ENCODE data around the gene RYR3. TPM values are rescaled to one million over a fixed set of nuclear protein-coding genes. Genes with fewer than 3 reads are reported as not detected.

Gene RYR3
- total RNA-seq, 2 experiments from 2014 or later, result not detected

- TF ChIP-seq CTCF (IDR thresholded peaks at IDR 0.05), result no peak
- Mint-ChIP-seq H3K4me1 (ENCODE audit: low read depth) (no peaks in the 10 kb centered on the region), H3K4me3 (no peak overlapping the region), H3K27ac (no peak overlapping the region), H3K36me3 (ENCODE audit: low read depth) (no peaks in the 10 kb centered on the region), H3K9me3 (no peaks in the 10 kb centered on the region), H3K27me3 (peaks cover 1% of the 10 kb centered on the region)
- ChIA-PET CTCF (interaction anchor here (1.1 kb wide), 1 partner anchor 208 kb away, joined by 3 read pairs; no protein-coding TSS in a partner anchor), POLR2A (interaction anchor here (0.7 to 0.9 kb wide), 3 partner anchors 15 to 350 kb away, joined by 3 to 4 read pairs (median 3); no protein-coding TSS in a partner anchor)
- intact Hi-C loops (cut with micrococcal nuclease), result no loop called here
- ATAC-seq (no peak), DNase-seq (no peak)
These were observed 181.8 kb downstream of the RYR3 start for GRCh38 chr15:33492434-33493052.

GRCh38 chr15:33494306-33494705, 183.5 kb downstream of the RYR3 start:
- Mint-ChIP-seq H3K4me3 (no peak overlapping the region), H3K9me3 (no peaks in the 10 kb centered on the region), H3K36me3 (ENCODE audit: low read depth) (no peaks in the 10 kb centered on the region), H3K4me1 (ENCODE audit: low read depth) (no peaks in the 10 kb centered on the region), H3K27ac (no peak overlapping the region), H3K27me3 (peaks cover 1% of the 10 kb centered on the region)
- CTCF ChIA-PET, result no interaction called here
- POLR2A ChIA-PET, result interaction anchor here (0.6 kb wide), 1 partner anchor 17 kb away, joined by 3 read pairs; no protein-coding TSS in a partner anchor
- no peak for DNase-seq
- no peak for ATAC-seq
- intact Hi-C loops (cut with micrococcal nuclease), result no loop called here
- TF ChIP-seq CTCF (IDR thresholded peaks at IDR 0.05), result no peak

GRCh38 chr15:33500432-33501195, 189.8 kb downstream of the RYR3 start:
- no peak for TF ChIP-seq CTCF (IDR thresholded peaks at IDR 0.05)
- H3K36me3 Mint-ChIP-seq (ENCODE audit: low read depth), result no peaks in the 10 kb centered on the region
- DNase-seq (no peak), ATAC-seq (no peak)
- H3K4me1 Mint-ChIP-seq (ENCODE audit: low read depth), result no peaks in the 10 kb centered on the region
- intact Hi-C loops (cut with micrococcal nuclease), result no loop called here
- ChIA-PET POLR2A (no interaction called here), CTCF (interaction anchor here (1.3 kb wide), 1 partner anchor 10 kb away, joined by 3 read pairs; no protein-coding TSS in a partner anchor)
- no peak overlapping the region for H3K4me3 Mint-ChIP-seq
- H3K27ac Mint-ChIP-seq, result no peak overlapping the region
- peaks cover 6% of the 10 kb centered on the region for H3K27me3 Mint-ChIP-seq
- H3K9me3 Mint-ChIP-seq, result no peaks in the 10 kb centered on the region

GRCh38 chr15:33503681-33504080, 192.9 kb downstream of the RYR3 start:
- no peak for TF ChIP-seq CTCF (IDR thresholded peaks at IDR 0.05)
- intact Hi-C loops (cut with micrococcal nuclease), result no loop called here
- Mint-ChIP-seq H3K9me3 (no peaks in the 10 kb centered on the region), H3K4me1 (ENCODE audit: low read depth) (no peaks in the 10 kb centered on the region), H3K36me3 (ENCODE audit: low read depth) (no peaks in the 10 kb centered on the region), H3K27me3 (peaks cover 6% of the 10 kb centered on the region), H3K4me3 (no peak overlapping the region), H3K27ac (no peak overlapping the region)
- ChIA-PET CTCF (no interaction called here), POLR2A (no interaction called here)
- ATAC-seq (no peak), DNase-seq (no peak)

GRCh38 chr15:33506781-33507296, 196.1 kb downstream of the RYR3 start:
- H3K4me1 Mint-ChIP-seq (ENCODE audit: low read depth), result no peaks in the 10 kb centered on the region
- ChIA-PET POLR2A (interaction anchor here (0.5 kb wide), 1 partner anchor 14 kb away, joined by 4 read pairs; no protein-coding TSS in a partner anchor), CTCF (no interaction called here)
- no peak overlapping the region for H3K27ac Mint-ChIP-seq
- DNase-seq (no peak), ATAC-seq (no peak)
- no peak overlapping the region for H3K4me3 Mint-ChIP-seq
- H3K27me3 Mint-ChIP-seq, result peaks cover 8% of the 10 kb centered on the region
- intact Hi-C loops (cut with micrococcal nuclease), result no loop called here
- no peaks in the 10 kb centered on the region for H3K36me3 Mint-ChIP-seq (ENCODE audit: low read depth)
- no peak for TF ChIP-seq CTCF (IDR thresholded peaks at IDR 0.05)
- no peaks in the 10 kb centered on the region for H3K9me3 Mint-ChIP-seq
